ENCODE measurements around the gene TPRX1. TPM values are rescaled to one million over a fixed set of nuclear protein-coding genes. Genes with fewer than 3 reads are reported as not detected.

The TPRX1 gene
- total RNA-seq, 1 donor from 2014 or later, result not detected

DNA sequence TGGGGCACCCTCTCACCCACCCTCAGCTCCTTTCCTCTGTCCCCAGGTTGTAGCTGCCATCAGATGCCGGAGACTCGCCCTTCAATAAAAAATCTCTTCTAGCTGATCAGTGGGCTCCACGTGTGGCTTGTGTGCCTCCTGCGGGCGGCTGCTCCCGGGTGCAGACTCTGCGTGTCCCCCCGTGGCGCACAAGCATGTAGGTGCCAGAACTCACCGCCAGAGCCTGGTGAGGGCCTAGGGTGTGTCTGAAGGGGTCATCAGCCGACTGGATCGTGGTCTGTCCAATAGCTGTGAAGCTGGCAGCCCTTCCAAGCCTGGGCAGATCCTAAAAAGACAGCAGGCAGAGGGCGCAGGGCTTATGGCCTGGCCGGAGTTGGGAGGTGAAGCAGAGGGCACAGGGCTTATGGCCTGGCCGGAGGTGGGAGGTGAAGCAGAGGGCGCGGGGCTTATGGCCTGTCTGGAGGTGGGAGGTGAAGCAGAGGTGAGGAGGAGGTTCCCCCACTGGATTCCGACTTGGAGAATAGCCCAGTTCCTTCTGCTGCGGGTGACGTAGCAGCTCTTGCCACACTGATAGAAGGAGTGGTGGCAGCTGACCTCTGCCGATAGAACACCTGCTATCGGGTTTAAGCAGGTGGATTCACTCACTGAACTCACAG is 47.3 kb downstream of the TPRX1 start:
- Mint-ChIP-seq H3K27me3 (no peaks in the 10 kb centered on the region), H3K36me3 (ENCODE audit: low read depth) (peaks cover 59% of the 10 kb centered on the region), H3K4me1 (peaks cover 3% of the 10 kb centered on the region), H3K27ac (no peak overlapping the region), H3K4me3 (no peak overlapping the region), H3K9me3 (no peaks in the 10 kb centered on the region)
- intact Hi-C loops (cut with micrococcal nuclease), result no loop called here
- DNase-seq, result no peak

DNA sequence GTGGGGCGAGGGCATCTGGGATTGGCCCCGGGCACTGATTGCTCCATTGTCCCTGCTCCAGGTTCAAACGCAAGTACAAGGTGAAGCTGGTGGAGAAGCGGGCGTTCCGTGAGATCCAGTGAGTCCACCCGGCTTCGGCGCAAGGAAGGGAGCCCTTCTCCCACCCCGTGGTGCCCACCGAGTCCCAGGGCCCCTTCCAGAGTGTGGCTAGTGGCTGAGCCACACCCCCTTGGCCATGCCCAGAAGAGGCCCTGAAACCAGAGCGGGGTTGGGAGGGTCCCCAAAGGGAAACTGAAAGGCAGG is 47.8 kb downstream of the TPRX1 start:
- H3K4me3 Mint-ChIP-seq, result no peak overlapping the region
- peaks cover 4% of the 10 kb centered on the region for H3K4me1 Mint-ChIP-seq
- H3K27ac Mint-ChIP-seq, result no peak overlapping the region
- H3K9me3 Mint-ChIP-seq, result no peaks in the 10 kb centered on the region
- no peaks in the 10 kb centered on the region for H3K27me3 Mint-ChIP-seq
- DNase-seq, result no peak
- intact Hi-C loops (cut with micrococcal nuclease), result no loop called here
- peaks cover 62% of the 10 kb centered on the region for H3K36me3 Mint-ChIP-seq (ENCODE audit: low read depth)

DNA sequence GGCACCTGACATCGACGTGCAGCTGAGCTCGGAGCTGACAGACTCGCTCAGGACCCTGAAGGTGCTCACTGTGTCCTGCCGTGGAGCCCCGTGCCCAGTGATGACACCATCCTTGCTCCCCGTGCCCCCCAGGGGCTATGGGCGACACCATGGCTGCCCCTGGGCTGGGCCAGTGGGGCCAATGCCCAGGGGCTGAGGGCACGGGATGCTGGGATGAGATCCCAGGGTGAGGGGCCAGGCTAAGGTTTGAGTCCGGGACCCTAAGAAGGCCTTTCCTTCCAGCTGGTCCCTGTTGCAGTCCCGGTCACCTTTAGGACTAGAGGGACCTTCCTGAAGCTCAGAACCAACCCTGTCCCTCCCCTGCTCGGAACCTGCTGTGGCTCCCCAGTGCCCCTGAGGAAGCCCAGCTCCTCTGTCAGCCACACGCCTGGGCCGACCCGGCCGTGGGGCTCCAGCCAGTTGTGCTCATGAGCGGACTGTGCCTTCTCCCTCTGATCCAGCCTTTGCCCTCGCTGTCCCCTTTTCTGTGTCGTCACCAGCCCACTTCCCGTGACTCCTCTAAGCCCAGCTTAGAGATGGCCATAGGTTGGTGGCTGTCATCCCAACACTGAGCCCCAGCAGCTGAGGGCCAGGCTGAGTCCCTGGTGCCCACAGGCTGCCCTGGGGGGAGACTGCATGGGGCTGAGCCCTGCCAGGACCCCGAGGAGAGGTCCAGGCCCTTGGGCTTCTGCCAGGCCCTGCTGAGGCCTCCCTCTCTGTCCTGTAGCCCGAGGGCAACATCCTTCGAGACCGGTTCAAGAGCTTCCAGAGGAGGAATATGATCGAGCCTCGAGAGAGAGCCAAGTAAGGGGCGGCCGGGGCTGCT is 48.4 kb downstream of the TPRX1 start:
- peaks cover 68% of the 10 kb centered on the region for H3K36me3 Mint-ChIP-seq (ENCODE audit: low read depth)
- DNase-seq, result no peak
- H3K4me3 Mint-ChIP-seq, result no peak overlapping the region
- no peaks in the 10 kb centered on the region for H3K27me3 Mint-ChIP-seq
- peaks cover 5% of the 10 kb centered on the region for H3K4me1 Mint-ChIP-seq
- H3K27ac Mint-ChIP-seq, result no peak overlapping the region
- H3K9me3 Mint-ChIP-seq, result no peaks in the 10 kb centered on the region
- intact Hi-C loops (cut with micrococcal nuclease), result no loop called here

DNA sequence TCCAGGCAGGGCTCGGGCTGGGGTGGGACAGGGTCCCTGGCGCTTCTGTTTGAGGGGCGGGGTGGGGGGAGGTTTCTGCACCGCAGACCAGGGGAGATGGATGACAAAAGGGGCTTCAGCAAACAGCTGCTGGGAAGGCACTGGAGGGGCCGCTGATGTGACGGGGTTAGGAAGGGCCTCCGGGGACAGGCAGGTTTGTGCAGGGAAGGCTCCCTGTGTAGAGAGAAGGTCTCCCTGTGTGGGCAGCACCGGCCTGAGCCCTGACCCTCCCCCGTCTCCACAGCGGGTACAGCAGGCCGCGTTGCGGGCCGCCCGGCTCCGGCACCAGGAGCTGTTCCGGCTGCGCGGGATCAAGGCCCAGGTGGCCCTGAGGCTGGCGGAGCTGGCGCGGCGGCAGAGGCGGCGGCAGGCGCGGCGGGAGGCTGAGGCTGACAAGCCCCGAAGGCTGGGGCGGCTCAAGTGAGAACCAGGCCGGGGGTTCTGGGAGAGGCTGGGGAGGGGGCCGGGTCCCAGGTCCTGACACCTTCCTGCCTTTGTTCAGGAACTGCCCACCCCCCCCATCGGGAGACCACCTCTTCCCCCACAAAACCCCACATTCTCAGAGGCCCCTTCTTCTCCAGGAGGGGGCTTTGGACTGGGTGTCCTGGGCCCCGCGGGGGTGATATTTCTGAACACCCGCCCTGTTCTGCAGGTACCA is 49.1 kb downstream of the TPRX1 start:
- Mint-ChIP-seq H3K4me3 (no peak overlapping the region), H3K4me1 (peaks cover 5% of the 10 kb centered on the region), H3K9me3 (no peaks in the 10 kb centered on the region), H3K36me3 (ENCODE audit: low read depth) (peaks cover 73% of the 10 kb centered on the region), H3K27me3 (no peaks in the 10 kb centered on the region), H3K27ac (no peak overlapping the region)
- DNase-seq, result no peak
- intact Hi-C loops (cut with micrococcal nuclease), result no loop called here

DNA sequence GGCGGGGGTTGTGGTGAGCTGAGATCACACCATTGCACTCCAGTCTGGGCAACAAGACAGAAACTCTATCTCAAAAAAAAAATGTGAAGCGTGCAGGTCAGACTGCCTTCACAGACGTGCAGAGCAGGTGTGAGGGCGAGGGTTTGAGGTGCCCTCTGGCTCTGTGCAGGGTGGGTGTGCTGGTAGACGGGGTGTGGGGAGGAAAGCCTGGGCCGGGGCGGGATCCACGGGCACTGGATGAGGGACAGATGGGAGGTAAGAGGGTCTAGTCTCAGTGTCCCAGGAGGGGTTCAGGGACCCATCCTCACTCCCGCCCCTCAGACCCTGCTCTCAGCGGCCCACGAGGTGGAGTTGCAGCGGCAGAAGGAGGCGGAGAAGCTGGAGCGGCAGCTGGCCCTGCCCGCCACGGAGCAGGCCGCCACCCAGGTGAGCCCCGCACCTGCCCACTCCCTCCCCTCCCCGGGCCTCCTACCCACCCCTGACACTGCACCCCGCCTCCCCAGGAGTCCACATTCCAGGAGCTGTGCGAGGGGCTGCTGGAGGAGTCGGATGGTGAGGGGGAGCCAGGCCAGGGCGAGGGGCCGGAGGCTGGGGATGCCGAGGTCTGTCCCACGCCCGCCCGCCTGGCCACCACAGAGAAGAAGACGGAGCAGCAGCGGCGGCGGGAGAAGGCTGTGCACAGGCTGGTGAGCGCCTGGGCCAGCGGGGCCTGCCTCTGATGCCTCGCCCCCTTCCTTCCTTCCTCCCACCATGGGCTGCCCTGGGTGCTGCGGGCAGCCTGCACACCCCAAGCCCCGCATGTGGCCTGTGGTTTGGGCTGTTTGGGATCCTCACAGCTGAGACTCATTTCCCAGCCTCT is 49.9 kb downstream of the TPRX1 start:
- intact Hi-C loops (cut with micrococcal nuclease), result no loop called here
- no peak overlapping the region for H3K4me3 Mint-ChIP-seq
- H3K9me3 Mint-ChIP-seq, result no peaks in the 10 kb centered on the region
- peaks cover 6% of the 10 kb centered on the region for H3K4me1 Mint-ChIP-seq
- no peak for DNase-seq
- peaks cover 73% of the 10 kb centered on the region for H3K36me3 Mint-ChIP-seq (ENCODE audit: low read depth)
- H3K27ac Mint-ChIP-seq, result no peak overlapping the region
- no peaks in the 10 kb centered on the region for H3K27me3 Mint-ChIP-seq

- Mint-ChIP-seq H3K36me3 (ENCODE audit: low read depth) (peaks cover 72% of the 10 kb centered on the region), H3K4me3 (no peak overlapping the region), H3K27me3 (no peaks in the 10 kb centered on the region), H3K9me3 (no peaks in the 10 kb centered on the region), H3K4me1 (peaks cover 16% of the 10 kb centered on the region), H3K27ac (no peak overlapping the region)
- intact Hi-C loops (cut with micrococcal nuclease), result no loop called here
- DNase-seq, result no peak
Observed at GRCh38 chr19:47752440-47753211, 51.7 kb downstream of the TPRX1 start.

Other genes starting within 250 kb of the TPRX1 start
- gene ZNF541, start 231.4 kb downstream of the TPRX1 start, total RNA-seq, result not detected in 2 replicates
- gene BICRA, start 195.4 kb downstream of the TPRX1 start, total RNA-seq, result 10.5 and 11.9 TPM in 2 replicates
- 0.49 and 1.2 TPM in 2 replicates for gene EHD2, start 91.1 kb downstream of the TPRX1 start, total RNA-seq
- gene NOP53, start 59.0 kb downstream of the TPRX1 start, total RNA-seq, result 222 and 230 TPM in 2 replicates
- gene SELENOW, start 25.8 kb downstream of the TPRX1 start, total RNA-seq, result 111 and 117 TPM in 2 replicates
- gene CRX, start 17.4 kb upstream of the TPRX1 start, total RNA-seq, result not detected in 2 replicates
- gene TPRX2, start 54.7 kb upstream of the TPRX1 start, total RNA-seq, result not detected in 2 replicates
- not detected in 2 replicates for gene SULT2A1, start 81.8 kb upstream of the TPRX1 start, total RNA-seq
- gene BSPH1, start 187.6 kb upstream of the TPRX1 start, total RNA-seq, result not detected in 2 replicates
- not detected in 2 replicates for gene ELSPBP1, start 190.1 kb upstream of the TPRX1 start, total RNA-seq
- gene CABP5, start 239.5 kb upstream of the TPRX1 start, total RNA-seq, result not detected in 2 replicates